AG04450 (cell line): ENCODE data around the gene LMF1. TPM values are rescaled to one million over a fixed set of nuclear protein-coding genes. Genes with fewer than 3 reads are reported as not detected.

Experiments used
- CTCF ChIA-PET: fragments of 300-600, 350-600 bp; formaldehyde crosslinking; extraction: SDS; loops from one replicate; lab custom pipeline; 2022; ENCODE audit warnings: antibody characterized with exemption, inconsistent platforms; lab: Charles Lee
- POLR2A ChIA-PET: fragments of 350-600 bp; formaldehyde crosslinking; extraction: SDS; loops from one replicate; lab custom pipeline; 2021; ENCODE audit warnings: antibody characterized with exemption, inconsistent platforms; lab: Yijun Ruan, JAX
- DNase-seq: peaks from one replicate; pipeline ENCODE4 v3.0.0-alpha.2; 2011; ENCODE audit warnings: low read depth, low spot score
- H3K27ac ChIP-seq: one replicate; pipeline ENCODE4 v1.5.1; 2012; ENCODE audit warnings: low read depth, low read length, control low read depth
- H3K27me3 ChIP-seq: one replicate; pipeline ENCODE4 v1.6.0; 2012; ENCODE audit warnings: low read length; ENCODE audit not compliant: control insufficient read depth, insufficient read depth
- H3K4me3 ChIP-seq: 2 replicates; pipeline ENCODE4 v1.5.1; 2011; ENCODE audit warnings: mild to moderate bottlenecking, low read depth, low read length, control low read depth
- H3K9me3 ChIP-seq: 2 replicates; pipeline ENCODE4 v1.5.1; 2012; ENCODE audit warnings: low read length; ENCODE audit not compliant: control insufficient read depth, insufficient read depth
- CTCF ChIP-seq: IDR thresholded peaks from 2 replicates; pipeline ENCODE4 v1.5.1; 2011; ENCODE audit warnings: low read depth, low read length, control low read depth, inconsistent platforms
- polyA plus RNA-seq: library from polyadenylated mRNA; depleted of rRNA; stranded (reverse); fragments of >200 nt; gene quantifications from 2 replicates; pipeline ENCODE4 v1.2.3, GENCODE V29; 2011

The LMF1 gene
- polyA plus RNA-seq, 1 experiment, result 11.8 TPM

- POLR2A ChIA-PET, result no interaction called here
- CTCF ChIA-PET, result no interaction called here
- no peak overlapping the region for H3K27ac ChIP-seq
- peaks cover 16% of the 10 kb centered on the region for H3K27me3 ChIP-seq
- H3K9me3 ChIP-seq, result peaks cover 50% of the 10 kb centered on the region
- TF ChIP-seq CTCF, result no peak
- no peak for DNase-seq
- no peak overlapping the region for H3K4me3 ChIP-seq
Measured at GRCh38 chr16:999677-1000076, 28.9 kb upstream of the LMF1 start.

GRCh38 chr16:998615-999014, 27.8 kb upstream of the LMF1 start:
- no peak for DNase-seq
- Histone ChIP-seq H3K27me3 (peaks cover 16% of the 10 kb centered on the region), H3K27ac (no peak overlapping the region), H3K9me3 (peaks cover 53% of the 10 kb centered on the region), H3K4me3 (no peak overlapping the region)
- POLR2A ChIA-PET, result no interaction called here
- CTCF ChIA-PET, result no interaction called here
- no peak for TF ChIP-seq CTCF

GRCh38 chr16:998211-998610, 27.4 kb upstream of the LMF1 start:
- peaks cover 53% of the 10 kb centered on the region for H3K9me3 ChIP-seq
- no peak overlapping the region for H3K4me3 ChIP-seq
- ChIA-PET POLR2A (no interaction called here), CTCF (no interaction called here)
- no peak for DNase-seq
- TF ChIP-seq CTCF, result no peak
- peaks cover 16% of the 10 kb centered on the region for H3K27me3 ChIP-seq
- no peak overlapping the region for H3K27ac ChIP-seq

GRCh38 chr16:997440-998051, 26.8 kb upstream of the LMF1 start:
- POLR2A ChIA-PET, result no interaction called here

GRCh38 chr16:996681-997080, 25.9 kb upstream of the LMF1 start:
- ChIA-PET POLR2A (no interaction called here), CTCF (no interaction called here)

More at GRCh38 chr16:997440-998051, 26.8 kb upstream of the LMF1 start:
- TF ChIP-seq CTCF, result no peak
- Histone ChIP-seq H3K27ac (no peak overlapping the region), H3K4me3 (no peak overlapping the region), H3K27me3 (peaks cover 16% of the 10 kb centered on the region), H3K9me3 (peaks cover 52% of the 10 kb centered on the region)
- CTCF ChIA-PET, result no interaction called here
- DNase-seq, result no peak

More at GRCh38 chr16:996681-997080, 25.9 kb upstream of the LMF1 start:
- DNase-seq, result no peak
- no peak overlapping the region for H3K4me3 ChIP-seq
- peaks cover 16% of the 10 kb centered on the region for H3K27me3 ChIP-seq
- TF ChIP-seq CTCF, result no peak
- peaks cover 45% of the 10 kb centered on the region for H3K9me3 ChIP-seq
- no peak overlapping the region for H3K27ac ChIP-seq
